Suppressor macrophage treated with lipopolysaccharide for 4 hours (primary cell): ENCODE results near the gene ATF7.
"Not testable (repeated sequence)": the region's sequence is repeated elsewhere in the genome, so short reads cannot be mapped to it uniquely, and the experiment has no call there.

Source experiments
- DNase-seq: peaks from one replicate; pipeline ENCODE4 v3.0.0-alpha.2; 2020

The ATF7 gene

GRCh38 chr12:53499266-53500141 is 126.7 kb downstream of the ATF7 start, which contains the start of gene MAP3K12:
Gene MAP3K12 (minus strand): TSS chr12:53499458. CDS start chr12:53487391, 12,067 bp downstream.
- DNase-seq = peak; percentile 39

- DNase-seq = no peak
Observed at GRCh38 chr12:53498235-53498630, 127.9 kb downstream of the ATF7 start.

GRCh38 chr12:53497461-53497860 is 128.7 kb downstream of the ATF7 start:
- no peak for DNase-seq

GRCh38 chr12:53496752-53497032 is 129.5 kb downstream of the ATF7 start:
- DNase-seq = no peak

GRCh38 chr12:53495903-53496751 is 130.1 kb downstream of the ATF7 start:
- DNase-seq = peak; percentile 58

GRCh38 chr12:53493610-53494391 is 132.4 kb downstream of the ATF7 start:
- DNase-seq = no peak

- peak; percentile 88 for DNase-seq
Observed at GRCh38 chr12:53492830-53493609, 133.2 kb downstream of the ATF7 start.

GRCh38 chr12:53492188-53492587 is 134.0 kb downstream of the ATF7 start:
- no peak for DNase-seq

GRCh38 chr12:53489242-53489864 is 136.8 kb downstream of the ATF7 start:
- no peak for DNase-seq

- DNase-seq = no peak
Observed at GRCh38 chr12:53486736-53487487, 139.3 kb downstream of the ATF7 start.

- DNase-seq = no peak
Observed at GRCh38 chr12:53485955-53486735, 140.0 kb downstream of the ATF7 start.

GRCh38 chr12:53484686-53485575 is 141.3 kb downstream of the ATF7 start:
- no peak for DNase-seq

- no peak for DNase-seq
Observed at GRCh38 chr12:53483979-53484377, 142.2 kb downstream of the ATF7 start.

GRCh38 chr12:53483225-53483978 is 142.8 kb downstream of the ATF7 start:
- DNase-seq = no peak

- DNase-seq = no peak
Observed at GRCh38 chr12:53482626-53483168, 143.5 kb downstream of the ATF7 start.

GRCh38 chr12:53481939-53482586 is 144.1 kb downstream of the ATF7 start:
- no peak for DNase-seq

GRCh38 chr12:53481458-53481857 is 144.7 kb downstream of the ATF7 start:
- not testable (repeated sequence) for DNase-seq
